SJCRH30 (cell line): ENCODE results near the gene GDI1. TPM values are rescaled to one million over a fixed set of nuclear protein-coding genes. Genes with fewer than 3 reads are reported as not detected.

Experiments used
- DNase-seq, 2 experiments: peaks; one replicate each; pipeline ENCODE4 v3.0.0-alpha.2; 2015 to 2020
- H3K27ac ChIP-seq: fragments of 250-450 bp; sonication (Bioruptor Pico); 2 replicates; pipeline ENCODE4 v1.5.1; 2020; ENCODE audit warnings: mild to moderate bottlenecking, moderate library complexity
- H3K27me3 ChIP-seq: fragments of 250-450 bp; sonication (Bioruptor Pico); 2 replicates; pipeline ENCODE4 v1.5.1; 2020; ENCODE audit warnings: mild to moderate bottlenecking, moderate library complexity
- H3K36me3 ChIP-seq: fragments of 250-450 bp; sonication (Bioruptor Pico); 2 replicates; pipeline ENCODE4 v1.5.1; 2020; ENCODE audit warnings: mild to moderate bottlenecking, moderate library complexity
- H3K4me1 ChIP-seq: fragments of 250-450 bp; sonication (Bioruptor Pico); 2 replicates; pipeline ENCODE4 v1.5.1; 2020; ENCODE audit warnings: mild to moderate bottlenecking, moderate library complexity
- H3K4me3 ChIP-seq: fragments of 250-450 bp; sonication (Bioruptor Pico); 2 replicates; pipeline ENCODE4 v1.5.1; 2020; ENCODE audit warnings: mild to moderate bottlenecking, moderate library complexity
- H3K9me3 ChIP-seq: fragments of 250-450 bp; sonication (Bioruptor Pico); replicated peaks from 2 replicates; pipeline ENCODE4 v1.5.1; 2020; ENCODE audit warnings: mild to moderate bottlenecking, moderate library complexity
- total RNA-seq: library from RNA; depleted of rRNA; stranded (reverse); fragments of >200 nt; shearing (Covaris generic); gene quantifications from 2 replicates; pipeline ENCODE4 v1.2.3, GENCODE V29; 2014

Gene GDI1
- total RNA-seq, 1 experiment from 2014 or later, result 75.8 TPM

DNA sequence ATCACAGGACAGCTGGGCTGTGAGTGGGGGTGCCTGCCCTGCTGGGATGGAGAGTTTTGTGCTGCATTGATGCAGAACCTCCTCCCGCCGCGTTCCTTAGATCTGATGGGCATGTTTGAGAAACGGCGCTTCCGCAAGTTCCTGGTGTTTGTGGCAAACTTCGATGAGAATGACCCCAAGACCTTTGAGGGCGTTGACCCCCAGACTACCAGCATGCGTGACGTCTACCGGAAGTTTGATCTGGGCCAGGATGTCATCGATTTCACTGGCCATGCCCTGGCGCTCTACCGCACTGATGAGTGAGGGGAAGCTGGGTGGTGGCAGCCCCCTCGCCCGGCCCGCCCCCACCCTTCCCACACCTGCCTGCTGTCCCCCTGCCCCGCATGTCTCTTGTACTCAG, 2.9 kb downstream of the GDI1 start:
- H3K36me3 ChIP-seq, result 0 out of 2 replicates have a peak, but pooled peaks cover 3% of the 10 kb centered on the region

GRCh38 chrX:154440623-154441357, 3.8 kb downstream of the GDI1 start:
- H3K4me1 ChIP-seq, result no peaks in the 10 kb centered on the region
- H3K4me3 ChIP-seq, result no peak overlapping the region
- 0 out of 2 replicates have a peak, but pooled peaks cover 3% of the 10 kb centered on the region for H3K36me3 ChIP-seq
- H3K9me3 ChIP-seq, result no peaks in the 10 kb centered on the region
- H3K27me3 ChIP-seq, result no peaks in the 10 kb centered on the region
- DNase-seq, result no peak
- H3K27ac ChIP-seq, result no peak overlapping the region

More for the DNA sequence above, 2.9 kb downstream of the GDI1 start:
- Histone ChIP-seq H3K9me3 (no peaks in the 10 kb centered on the region), H3K4me3 (no peak overlapping the region), H3K27me3 (no peaks in the 10 kb centered on the region), H3K27ac (no peak overlapping the region), H3K4me1 (no peaks in the 10 kb centered on the region)
- no peak for DNase-seq

DNA sequence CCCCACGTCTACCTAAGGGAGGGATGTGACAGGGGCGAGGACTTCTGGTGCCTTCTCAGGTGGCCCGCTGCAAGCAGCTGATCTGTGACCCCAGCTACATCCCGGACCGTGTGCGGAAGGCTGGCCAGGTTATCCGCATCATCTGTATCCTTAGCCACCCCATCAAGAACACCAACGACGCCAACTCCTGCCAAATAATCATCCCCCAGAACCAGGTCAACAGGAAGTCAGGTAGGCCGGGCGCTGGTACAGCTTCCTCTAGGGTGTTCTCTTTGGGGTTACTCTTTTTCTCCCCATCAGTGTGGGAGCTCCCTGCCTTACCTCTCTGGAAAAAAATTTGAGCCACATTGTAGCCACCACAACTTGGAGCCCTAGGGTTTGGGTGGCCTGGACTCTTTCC, 4.6 kb downstream of the GDI1 start:
- Histone ChIP-seq H3K27me3 (no peaks in the 10 kb centered on the region), H3K9me3 (no peaks in the 10 kb centered on the region), H3K36me3 (0 out of 2 replicates have a peak, but pooled peaks cover 3% of the 10 kb centered on the region), H3K27ac (no peak overlapping the region), H3K4me3 (no peak overlapping the region), H3K4me1 (no peaks in the 10 kb centered on the region)
- DNase-seq, result no peak

- Histone ChIP-seq H3K27ac (no peak overlapping the region), H3K9me3 (no peaks in the 10 kb centered on the region), H3K4me1 (no peaks in the 10 kb centered on the region), H3K4me3 (no peak overlapping the region), H3K36me3 (0 out of 2 replicates have a peak, but pooled peaks cover 3% of the 10 kb centered on the region), H3K27me3 (no peaks in the 10 kb centered on the region)
- DNase-seq, result no peak
Measured at GRCh38 chrX:154441984-154442707, 5.2 kb downstream of the GDI1 start.

- H3K4me1 ChIP-seq, result no peaks in the 10 kb centered on the region
- 0 out of 2 replicates have a peak, but pooled peaks cover 3% of the 10 kb centered on the region for H3K36me3 ChIP-seq
- peak overlapping the region; percentile 84 for H3K4me3 ChIP-seq
- no peak for DNase-seq
- H3K27me3 ChIP-seq, result no peaks in the 10 kb centered on the region
- no peaks in the 10 kb centered on the region for H3K9me3 ChIP-seq
- H3K27ac ChIP-seq, result peak overlapping the region; percentile 33; the same call in 1 of the 2 replicates
Measured at GRCh38 chrX:154443479-154443910, 6.5 kb downstream of the GDI1 start.

DNA sequence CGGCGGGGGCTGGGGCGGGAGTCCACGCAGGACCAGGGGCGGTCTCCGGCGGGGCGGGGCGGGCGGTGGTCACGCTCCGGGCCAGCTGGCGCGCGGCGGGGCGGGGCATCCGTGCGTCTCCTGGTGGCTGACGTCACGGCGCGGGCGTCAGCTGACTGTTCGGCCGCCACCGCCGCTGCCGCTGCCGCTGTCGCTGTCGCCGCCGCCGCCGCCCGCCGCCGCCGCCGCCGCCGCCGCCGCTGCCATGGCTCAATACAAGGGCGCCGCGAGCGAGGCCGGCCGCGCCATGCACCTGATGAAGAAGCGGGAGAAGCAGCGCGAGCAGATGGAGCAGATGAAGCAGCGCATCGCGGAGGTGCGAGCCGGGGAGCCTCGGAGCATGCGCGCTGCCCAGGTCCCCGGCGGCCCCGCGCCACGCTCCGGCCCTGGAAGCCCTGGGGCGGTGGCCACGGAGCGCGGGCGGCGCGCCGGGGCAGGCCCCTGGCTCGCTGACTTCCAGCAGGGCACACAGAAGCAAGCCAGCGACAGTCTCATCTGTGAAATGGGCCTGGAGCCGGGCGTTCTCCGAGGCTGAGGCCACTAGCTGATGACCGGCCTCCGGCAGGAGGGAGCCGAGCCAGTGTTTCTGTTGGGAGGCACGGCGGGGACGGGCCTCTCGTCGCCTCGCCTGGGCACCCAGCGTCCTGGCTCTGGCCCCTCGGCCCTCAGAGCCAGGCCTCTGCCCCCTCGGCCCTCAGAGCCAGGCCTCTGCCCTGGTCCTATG, 7.2 kb downstream of the GDI1 start, which contains the start of gene FAM50A:
FAM50A (plus strand) TSS at position 150 of the 763 bp plus-strand sequence; CDS start at position 245, 95 bp downstream.
- peak; percentile 63 to 70 for DNase-seq
- Histone ChIP-seq H3K36me3 (0 out of 2 replicates have a peak, but pooled peaks cover 3% of the 10 kb centered on the region), H3K27ac (peak within 1 kb of the TSS; percentile 33), H3K9me3 (no peaks in the 10 kb centered on the region), H3K4me1 (no peaks in the 10 kb centered on the region), H3K4me3 (peak within 1 kb of the TSS; percentile 84), H3K27me3 (no peaks in the 10 kb centered on the region)

- no peaks in the 10 kb centered on the region for H3K4me1 ChIP-seq
- peak overlapping the region; percentile 14; the same call in 1 of the 2 replicates for H3K27ac ChIP-seq
- peak overlapping the region; percentile 84 for H3K4me3 ChIP-seq
- H3K36me3 ChIP-seq, result 0 out of 2 replicates have a peak, but pooled peaks cover 3% of the 10 kb centered on the region
- no peaks in the 10 kb centered on the region for H3K9me3 ChIP-seq
- no peaks in the 10 kb centered on the region for H3K27me3 ChIP-seq
- DNase-seq, result no peak
Measured at GRCh38 chrX:154444755-154445246, 7.8 kb downstream of the GDI1 start.

GRCh38 chrX:154445776-154446175, 8.8 kb downstream of the GDI1 start:
- DNase-seq, result no peak
- Histone ChIP-seq H3K27me3 (no peaks in the 10 kb centered on the region), H3K9me3 (no peaks in the 10 kb centered on the region), H3K36me3 (0 out of 2 replicates have a peak, but pooled peaks cover 3% of the 10 kb centered on the region), H3K4me1 (no peaks in the 10 kb centered on the region), H3K27ac (no peak overlapping the region), H3K4me3 (no peak overlapping the region)

- no peak overlapping the region for H3K4me3 ChIP-seq
- no peak for DNase-seq
- H3K27ac ChIP-seq, result no peak overlapping the region
- H3K9me3 ChIP-seq, result no peaks in the 10 kb centered on the region
- H3K4me1 ChIP-seq, result no peaks in the 10 kb centered on the region
- 0 out of 2 replicates have a peak, but pooled peaks cover 3% of the 10 kb centered on the region for H3K36me3 ChIP-seq
- no peaks in the 10 kb centered on the region for H3K27me3 ChIP-seq
Measured at GRCh38 chrX:154446430-154446829, 9.5 kb downstream of the GDI1 start.

DNA sequence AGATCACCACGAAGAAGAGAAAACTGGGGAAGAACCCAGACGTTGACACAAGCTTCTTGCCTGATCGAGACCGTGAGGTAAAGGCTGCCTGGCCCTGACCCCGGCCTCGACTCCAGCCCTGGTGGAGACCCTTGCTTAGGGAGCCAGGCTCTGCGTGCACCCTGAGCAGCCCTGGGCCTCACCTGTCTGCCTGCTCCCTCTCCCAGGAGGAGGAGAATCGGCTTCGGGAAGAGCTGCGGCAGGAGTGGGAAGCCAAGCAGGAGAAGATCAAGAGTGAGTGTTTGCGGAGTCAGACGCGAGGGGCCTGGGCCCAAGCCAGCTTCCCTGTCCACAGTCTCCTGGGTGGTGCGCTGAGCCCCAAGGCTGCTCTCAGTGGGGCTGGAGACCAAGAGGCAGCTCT, 11.5 kb downstream of the GDI1 start:
- no peak overlapping the region for H3K4me3 ChIP-seq
- no peak overlapping the region for H3K27ac ChIP-seq
- H3K27me3 ChIP-seq, result no peaks in the 10 kb centered on the region
- no peaks in the 10 kb centered on the region for H3K36me3 ChIP-seq
- no peaks in the 10 kb centered on the region for H3K9me3 ChIP-seq
- H3K4me1 ChIP-seq, result no peaks in the 10 kb centered on the region
- no peak for DNase-seq

- no peak for DNase-seq
- Histone ChIP-seq H3K4me1 (no peaks in the 10 kb centered on the region), H3K36me3 (no peaks in the 10 kb centered on the region), H3K9me3 (no peaks in the 10 kb centered on the region), H3K4me3 (no peak overlapping the region), H3K27ac (no peak overlapping the region), H3K27me3 (no peaks in the 10 kb centered on the region)
Measured at GRCh38 chrX:154449618-154450017, 12.7 kb downstream of the GDI1 start.

- Histone ChIP-seq H3K4me3 (no peak overlapping the region), H3K4me1 (no peaks in the 10 kb centered on the region), H3K9me3 (no peaks in the 10 kb centered on the region), H3K36me3 (no peaks in the 10 kb centered on the region), H3K27me3 (no peaks in the 10 kb centered on the region), H3K27ac (no peak overlapping the region)
- DNase-seq, result no peak
Measured at GRCh38 chrX:154450312-154450711, 13.4 kb downstream of the GDI1 start.

DNA sequence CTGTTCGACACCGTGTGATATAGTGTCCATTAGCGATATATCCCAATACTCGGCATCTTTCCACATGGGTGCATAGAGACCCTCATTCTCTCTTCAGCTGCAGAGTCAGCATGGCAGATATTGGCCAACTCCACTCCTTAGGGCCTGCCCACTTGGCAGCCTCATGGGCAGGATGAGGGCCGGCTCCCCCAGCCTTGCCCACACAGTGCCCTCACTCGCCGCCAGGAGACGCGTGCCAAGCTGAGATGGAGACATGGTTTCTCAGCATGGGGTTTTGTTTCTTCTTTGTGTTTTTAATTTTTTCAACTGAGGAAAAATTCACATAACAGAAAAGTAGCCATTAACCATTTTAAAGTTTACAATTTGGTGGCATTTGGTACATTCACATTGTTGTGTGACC, 15.9 kb downstream of the GDI1 start:
- Histone ChIP-seq H3K4me3 (no peak overlapping the region), H3K27me3 (no peaks in the 10 kb centered on the region), H3K36me3 (no peaks in the 10 kb centered on the region), H3K4me1 (no peaks in the 10 kb centered on the region), H3K27ac (no peak overlapping the region), H3K9me3 (no peaks in the 10 kb centered on the region)
- no peak for DNase-seq

- H3K4me1 ChIP-seq, result no peaks in the 10 kb centered on the region
- no peaks in the 10 kb centered on the region for H3K27me3 ChIP-seq
- peak; percentile 26 to 33 for DNase-seq
- no peaks in the 10 kb centered on the region for H3K9me3 ChIP-seq
- no peak overlapping the region for H3K27ac ChIP-seq
- H3K36me3 ChIP-seq, result no peaks in the 10 kb centered on the region
- H3K4me3 ChIP-seq, result peak overlapping the region; percentile 77
Measured at GRCh38 chrX:154457491-154458115, 20.6 kb downstream of the GDI1 start.
